C4-2B (cell line): ENCODE data around the gene ANKRD11.
A peak's percentile ranks its signal among the peaks of the same experiment; 100 is the strongest.

Experiments used
- H3K27ac ChIP-seq: fragments of 450-650 bp; 2 replicates; pipeline ENCODE4 v1.5.1; 2017
- CTCF ChIP-seq: fragments of 450-650 bp; conservative IDR thresholded peaks from 2 replicates; pipeline ENCODE4 v1.5.1; 2017; ENCODE audit warnings: mild to moderate bottlenecking
- ZFX ChIP-seq: fragments of 450-650 bp; IDR thresholded peaks from 2 replicates; pipeline ENCODE4 v1.6.1; 2017

ANKRD11 gene

DNA sequence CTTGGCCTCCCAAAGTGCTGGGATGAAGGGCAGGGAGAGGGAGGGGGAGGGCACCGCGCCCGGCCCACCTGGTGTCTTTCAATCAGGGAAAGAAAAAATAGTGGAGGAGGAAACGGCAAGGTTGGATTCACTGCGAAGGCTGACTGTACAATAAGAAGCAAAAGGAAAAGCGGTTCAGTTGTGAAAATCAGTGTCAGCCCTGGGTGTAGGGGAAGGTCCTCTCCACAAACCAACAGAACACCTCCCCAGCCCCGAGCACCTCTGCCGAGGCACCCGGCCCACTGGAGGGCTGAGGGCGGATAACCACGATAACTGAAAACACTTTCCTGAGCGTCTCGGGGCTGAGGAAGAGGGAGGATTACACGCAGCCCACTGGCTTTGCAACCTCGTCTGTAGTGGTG is 16.4 kb upstream of the ANKRD11 start:
- no peak for TF ChIP-seq CTCF
- no peak for TF ChIP-seq ZFX
- H3K27ac ChIP-seq: peak overlapping the region; percentile 98

DNA sequence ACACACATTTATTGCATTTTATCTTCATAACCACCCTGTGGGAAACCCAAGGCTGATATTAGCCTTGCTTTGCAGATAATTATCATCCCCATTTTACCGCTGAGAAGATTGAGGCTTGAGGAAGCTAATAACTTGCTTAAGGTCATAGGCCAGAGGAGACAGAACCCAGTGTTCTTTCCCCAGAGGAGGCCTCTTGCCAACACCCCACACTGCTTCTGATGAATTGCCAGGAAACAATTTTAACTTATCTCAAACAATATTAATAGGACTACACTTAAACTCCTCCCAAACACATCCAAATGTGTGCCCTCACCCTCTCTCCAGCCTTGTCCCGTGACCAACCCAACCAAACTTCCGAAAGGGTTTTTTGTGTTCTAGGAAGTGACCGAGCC is 15.7 kb upstream of the ANKRD11 start:
- H3K27ac ChIP-seq: peak overlapping the region; percentile 98
- no peak for TF ChIP-seq CTCF
- TF ChIP-seq ZFX: no peak

DNA sequence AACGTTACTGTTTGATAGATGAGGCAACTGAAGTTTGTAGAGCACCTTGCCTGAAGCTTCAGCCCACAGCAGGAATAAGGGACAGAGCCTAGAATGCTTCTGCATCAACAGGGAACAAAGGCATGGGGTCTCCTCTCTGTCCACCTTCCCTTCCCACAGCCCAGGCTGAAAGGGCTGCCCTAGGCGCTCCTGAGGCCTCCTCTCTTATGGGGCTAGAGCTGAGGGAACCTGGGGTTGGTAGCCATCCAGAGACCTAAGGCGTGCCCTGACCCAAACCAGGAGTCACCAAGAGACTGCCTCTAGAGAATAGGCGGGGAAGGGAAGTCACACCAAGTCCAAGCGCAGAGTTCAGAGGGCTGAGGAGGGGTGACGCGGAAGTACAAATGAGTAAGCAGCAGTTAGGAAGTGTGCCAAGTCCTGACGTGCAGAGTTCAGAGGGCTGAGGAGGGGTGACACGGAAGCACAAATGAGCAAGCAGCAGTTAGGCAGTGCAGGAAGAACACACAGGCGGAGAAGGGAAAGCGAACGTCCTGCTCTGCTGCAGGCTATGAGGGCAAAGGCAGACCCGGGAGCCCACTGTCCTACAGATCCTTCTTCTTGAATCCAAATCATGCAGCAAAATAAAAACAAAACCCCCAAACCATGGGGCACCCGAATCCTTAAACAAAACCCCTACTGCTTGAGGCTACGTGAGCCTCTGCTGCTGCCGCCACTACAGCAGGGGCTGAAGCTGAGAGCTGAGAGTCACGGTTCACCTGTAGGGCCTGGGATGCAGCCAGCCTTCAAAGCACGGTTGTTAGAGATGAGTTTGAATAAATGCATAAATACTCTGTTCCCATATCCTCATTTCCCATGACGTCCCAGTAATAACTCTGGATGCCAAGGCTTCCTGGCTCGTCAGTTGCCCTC is 15.1 kb upstream of the ANKRD11 start:
- peak overlapping the region; percentile 98 for H3K27ac ChIP-seq
- TF ChIP-seq CTCF: no peak
- TF ChIP-seq ZFX: no peak

DNA sequence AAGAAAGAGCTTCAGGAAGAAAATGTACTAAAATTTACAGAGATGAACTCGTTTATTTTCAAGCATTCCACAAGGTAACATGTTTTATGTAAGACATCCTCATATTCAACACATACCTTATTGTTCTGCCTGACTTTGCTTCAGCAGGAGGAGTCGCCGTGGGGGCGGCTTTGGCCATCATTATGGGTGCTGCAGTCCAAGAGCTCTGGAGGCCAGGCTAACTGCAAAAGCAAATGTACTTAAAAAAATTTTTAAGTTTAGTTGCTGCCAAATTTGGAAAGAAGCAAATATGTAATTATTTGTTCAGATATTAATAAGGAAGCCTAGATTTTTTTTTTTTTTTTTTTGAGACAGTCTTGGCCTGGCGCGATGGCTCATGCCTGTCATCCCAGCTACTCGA is 13.7 kb upstream of the ANKRD11 start:
- H3K27ac ChIP-seq: no peak overlapping the region; the same call in 1 of the 2 replicates
- TF ChIP-seq ZFX (no peak), CTCF (no peak)

DNA sequence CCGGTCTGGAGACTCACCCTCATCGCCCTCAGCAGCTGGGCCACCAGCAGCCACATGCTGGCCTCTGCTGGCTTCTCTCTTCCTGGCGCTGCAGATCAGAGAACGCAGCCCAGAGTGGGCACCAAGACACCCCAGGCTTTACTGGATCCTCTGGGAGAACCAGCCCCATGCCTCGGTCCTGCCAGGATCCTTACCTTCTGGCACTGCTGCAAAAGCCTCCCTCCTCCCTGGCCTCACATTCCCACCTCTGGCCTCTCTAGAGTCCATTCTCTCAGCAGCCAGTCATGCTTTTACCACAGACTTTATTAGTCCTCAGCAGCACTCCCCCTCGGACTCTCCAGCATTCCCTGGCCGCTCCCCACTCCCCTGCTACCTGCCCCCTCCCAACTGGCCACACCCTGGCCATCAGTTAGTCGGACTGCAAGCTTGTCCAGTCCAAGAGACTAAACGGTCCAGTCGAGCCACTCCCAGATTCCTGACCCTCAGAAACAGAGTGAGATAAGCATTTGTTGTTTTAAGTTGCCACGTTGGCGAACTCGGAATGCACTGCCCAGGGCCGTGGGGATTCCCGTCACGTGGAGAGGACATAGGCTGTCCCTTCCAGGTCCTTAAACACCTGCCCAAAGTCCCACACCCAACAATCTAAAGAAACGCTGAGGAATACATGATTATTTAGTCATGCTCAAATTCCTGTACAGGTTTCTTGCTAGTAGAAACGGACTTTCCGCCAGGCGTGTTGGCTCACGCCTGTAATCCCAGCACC is 11.9 kb upstream of the ANKRD11 start:
- peak overlapping the region; percentile 3; the same call in 1 of the 2 replicates for H3K27ac ChIP-seq
- TF ChIP-seq CTCF (no peak), ZFX (no peak)

GRCh38 chr16:89499767-89500166 is 9.4 kb upstream of the ANKRD11 start:
- TF ChIP-seq CTCF: no peak
- no peak for TF ChIP-seq ZFX
- no peak overlapping the region for H3K27ac ChIP-seq

DNA sequence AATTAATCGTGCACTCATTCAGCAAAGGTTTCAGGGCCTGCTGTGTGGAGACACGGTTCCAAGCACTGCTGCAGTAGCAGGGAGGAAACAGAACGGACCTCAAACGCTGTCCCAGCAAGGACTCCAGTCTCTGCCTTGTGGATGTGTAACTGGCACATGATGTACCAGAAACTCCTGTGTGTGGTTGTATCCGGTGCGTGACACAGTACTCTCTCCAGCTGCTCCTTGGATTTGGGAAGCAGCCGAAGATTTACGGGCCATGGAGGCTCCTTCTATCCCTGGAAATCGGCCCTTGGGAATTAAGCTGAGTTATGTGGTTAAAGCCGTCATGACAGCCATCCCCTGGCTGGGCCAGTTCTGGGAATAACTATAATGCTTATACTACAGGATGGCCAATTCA is 8.5 kb upstream of the ANKRD11 start:
- TF ChIP-seq ZFX (no peak), CTCF (no peak)
- H3K27ac ChIP-seq: no peak overlapping the region
